Keratinocyte (primary cell): Measurements from ENCODE around the gene FARP1. TPM values are rescaled to one million over a fixed set of nuclear protein-coding genes. Genes with fewer than 3 reads are reported as not detected.

Experiments used
- DNase-seq: peaks from one replicate; pipeline ENCODE4 v3.0.0-alpha.2; 2011; ENCODE audit warnings: low read depth, missing footprints, low spot score
- FAIRE-seq: peaks from 2 replicates; lab custom pipeline; 2011; peaks lifted over from hg19 to GRCh38; lab: Jason Lieb, UNC
- H2AFZ ChIP-seq: 2 replicates; pipeline ENCODE4 v1.6.0; 2012; ENCODE audit warnings: low read length, control low read depth, inconsistent platforms; ENCODE audit not compliant: control insufficient read depth
- H3K27ac ChIP-seq: 2 replicates; pipeline ENCODE4 v1.5.1; 2011; ENCODE audit warnings: low read length; ENCODE audit not compliant: control insufficient read depth, insufficient read depth
- H3K27me3 ChIP-seq: 3 replicates; pipeline ENCODE4 v1.6.0; 2011; ENCODE audit warnings: low read length; ENCODE audit not compliant: control insufficient read depth, insufficient read depth; ENCODE audit errors: extremely low read depth
- H3K36me3 ChIP-seq, 2 experiments: 2 replicates in 1 of 2; 3 replicates in 1 of 2; pipeline ENCODE4 v1.5.1; 2011; ENCODE audit warnings: low read length in 2 of 2, mild to moderate bottlenecking in 1 of 2; ENCODE audit not compliant: control insufficient read depth in 2 of 2, insufficient read depth in 2 of 2; ENCODE audit errors: extremely low read depth in 1 of 2
- H3K4me1 ChIP-seq: 3 replicates; pipeline ENCODE4 v1.5.1; 2011; ENCODE audit warnings: low read length; ENCODE audit not compliant: control insufficient read depth, insufficient read depth; ENCODE audit errors: extremely low read depth
- H3K4me2 ChIP-seq: 3 replicates; pipeline ENCODE4 v1.6.0; 2011; ENCODE audit warnings: low read depth, low read length; ENCODE audit not compliant: control insufficient read depth, insufficient read depth; ENCODE audit errors: extremely low read depth
- H3K4me3 ChIP-seq, 3 experiments: fragments of 200-600 bp in 1 of 3; sonication (generic) in 1 of 3; 2 replicates in 2 of 3; 3 replicates in 1 of 3; pipeline ENCODE4 v1.5.1; 2011 to 2016; ENCODE audit warnings: low read length in 3 of 3, mild to moderate bottlenecking in 3 of 3, control low read depth in 2 of 3, inconsistent platforms in 1 of 3, low read depth in 1 of 3, mixed read lengths in 1 of 3, mixed run types in 1 of 3, moderate library complexity in 1 of 3; ENCODE audit not compliant: control insufficient read depth in 2 of 3, insufficient read depth in 2 of 3; ENCODE audit errors: extremely low read depth in 1 of 3
- H3K79me2 ChIP-seq: 2 replicates; pipeline ENCODE4 v1.6.0; 2012; ENCODE audit warnings: low read length; ENCODE audit not compliant: control insufficient read depth, insufficient read depth
- H3K9ac ChIP-seq: 3 replicates; pipeline ENCODE4 v1.6.0; 2011; ENCODE audit warnings: low read length; ENCODE audit not compliant: control insufficient read depth, insufficient read depth; ENCODE audit errors: extremely low read depth
- H3K9me1 ChIP-seq: 3 replicates; pipeline ENCODE4 v1.6.0; 2011; ENCODE audit warnings: low read length; ENCODE audit not compliant: control insufficient read depth, insufficient read depth; ENCODE audit errors: extremely low read depth
- H3K9me3 ChIP-seq: 2 replicates; pipeline ENCODE4 v1.5.1; 2012; ENCODE audit warnings: low read depth, low read length; ENCODE audit not compliant: control insufficient read depth
- H4K20me1 ChIP-seq: 3 replicates; pipeline ENCODE4 v1.6.0; 2011; ENCODE audit warnings: low read length; ENCODE audit not compliant: control insufficient read depth, insufficient read depth; ENCODE audit errors: extremely low read depth
- CTCF ChIP-seq, 3 experiments: IDR thresholded peaks in 1 of 3; conservative IDR thresholded peaks in 1 of 3; optimal IDR thresholded peaks in 1 of 3; 2 replicates in 2 of 3; 3 replicates in 1 of 3; pipeline versions ENCODE3 to v1.5.1; 2011; ENCODE audit warnings: low read length in 3 of 3, mild to moderate bottlenecking in 3 of 3, moderate library complexity in 2 of 3, control low read depth in 1 of 3, inconsistent platforms in 1 of 3; ENCODE audit not compliant: insufficient read depth in 2 of 3; ENCODE audit errors: extremely low read depth in 1 of 3
- EZH2 ChIP-seq: IDR thresholded peaks from one replicate; pipeline ENCODE4 v1.6.1; 2012; ENCODE audit warnings: inconsistent platforms, mild to moderate bottlenecking, low read length, moderate library complexity
- dilution Hi-C: fragments of 300-500 bp; cut with MboI; formaldehyde crosslinking; loops from one replicate; pipeline ENCODE4 v1.7.0; 2020; ENCODE audit warnings: low sequenced_read_pairs; ENCODE audit not compliant: extremely low pct_ligation_motif_present
- polyA plus RNA-seq, 5 experiments: library from polyadenylated mRNA; depleted of rRNA in 3 of 5; stranded (reverse) in 3 of 5; stranded (forward) in 1 of 5; unstranded in 1 of 5; fragments of >200 nt; gene quantifications; 1 replicate in 1 of 5; 2 replicates in 3 of 5; 3 replicates in 1 of 5; pipeline versions ENCODE4 v1.2.1 to v1.2.3, GENCODE V29; 2011 to 2012; ENCODE audit warnings: missing spikeins in 2 of 5, low read depth in 1 of 5, low replicate concordance in 1 of 5

The FARP1 gene
- polyA plus RNA-seq, 1 donor (not counting 4 experiments of a cell fraction or from before 2014, with no cell fraction given) = 10.3 TPM

GRCh38 chr13:98182589-98182988, 39.7 kb downstream of the FARP1 start:
- dilution Hi-C loops = no loop called here
- no peak overlapping the region for H2AFZ ChIP-seq

DNA sequence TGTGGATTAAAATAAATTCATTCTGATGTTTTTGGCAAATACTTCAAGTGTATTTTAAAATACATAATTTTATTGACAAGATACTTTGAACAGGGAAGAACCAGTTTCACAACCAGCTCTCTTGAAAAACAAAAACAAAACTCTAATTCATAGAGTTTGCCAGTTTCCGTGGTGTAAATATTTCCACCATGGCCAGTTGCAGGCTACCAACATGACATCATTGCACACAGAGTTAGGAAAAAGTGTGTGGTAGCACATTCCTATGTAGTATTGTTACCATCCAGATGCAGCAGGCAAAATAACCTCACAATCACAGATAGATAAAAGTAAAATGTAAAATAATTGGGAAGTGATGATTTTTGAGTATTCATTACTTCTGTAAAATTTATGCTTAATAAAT, 41.9 kb downstream of the FARP1 start:
- TF ChIP-seq CTCF (optimal IDR thresholded peaks at IDR 0.05 in 1 of 3, IDR thresholded peaks at IDR 0.05 in 1 of 3, conservative IDR thresholded peaks at IDR 0.05 in 1 of 3; ENCODE audit: extremely low read depth in 1 of 3, insufficient read depth in 2 of 3, low read length in 3 of 3) (no peak), EZH2 (no peak)
- H3K9ac ChIP-seq = no peak overlapping the region
- dilution Hi-C loops = no loop called here
- H3K36me3 ChIP-seq = no peaks in the 10 kb centered on the region
- no peak overlapping the region for H2AFZ ChIP-seq
- H3K9me3 ChIP-seq = no peaks in the 10 kb centered on the region
- no peaks in the 10 kb centered on the region for H3K27me3 ChIP-seq
- DNase-seq = no peak
- H3K4me1 ChIP-seq = no peaks in the 10 kb centered on the region
- no peak overlapping the region for H3K27ac ChIP-seq
- H3K4me2 ChIP-seq = no peak overlapping the region
- H3K4me3 ChIP-seq = no peak overlapping the region
- no peaks in the 10 kb centered on the region for H3K79me2 ChIP-seq
- FAIRE-seq = no peak
- H3K9me1 ChIP-seq = no peaks in the 10 kb centered on the region
- no peaks in the 10 kb centered on the region for H4K20me1 ChIP-seq

More at GRCh38 chr13:98182589-98182988, 39.7 kb downstream of the FARP1 start:
- no peak overlapping the region for H3K4me3 ChIP-seq
- no peaks in the 10 kb centered on the region for H3K27me3 ChIP-seq
- no peak overlapping the region for H3K9ac ChIP-seq
- no peaks in the 10 kb centered on the region for H3K36me3 ChIP-seq
- no peak overlapping the region for H3K4me2 ChIP-seq
- H3K4me1 ChIP-seq = no peaks in the 10 kb centered on the region
- H3K9me1 ChIP-seq = no peaks in the 10 kb centered on the region
- no peak for DNase-seq
- H3K9me3 ChIP-seq = no peaks in the 10 kb centered on the region
- no peaks in the 10 kb centered on the region for H3K79me2 ChIP-seq
- H4K20me1 ChIP-seq = no peaks in the 10 kb centered on the region
- H3K27ac ChIP-seq = no peak overlapping the region
- no peak for FAIRE-seq
- TF ChIP-seq CTCF (optimal IDR thresholded peaks at IDR 0.05 in 1 of 3, IDR thresholded peaks at IDR 0.05 in 1 of 3, conservative IDR thresholded peaks at IDR 0.05 in 1 of 3; ENCODE audit: extremely low read depth in 1 of 3, insufficient read depth in 2 of 3, low read length in 3 of 3) (no peak), EZH2 (no peak)
